SU-DHL-6 (cell line): Measurements from ENCODE around the gene FYCO1.

Experiments used
- H2AFZ ChIP-seq: fragments of 200-600 bp; sonication (generic); 2 replicates; pipeline ENCODE4 v1.6.1; 2014; ENCODE audit warnings: low read depth, mild to moderate bottlenecking, moderate library complexity, mixed read lengths, antibody characterized with exemption, low read length; ENCODE audit not compliant: severe bottlenecking
- H3F3A ChIP-seq: fragments of 200-600 bp; shearing (Covaris generic); 2 replicates; pipeline ENCODE4 v1.6.0; 2016; ENCODE audit warnings: antibody characterized with exemption, mild to moderate bottlenecking; ENCODE audit not compliant: insufficient read depth
- H3K27ac ChIP-seq: fragments of 200-600 bp; sonication (generic); 2 replicates; pipeline ENCODE4 v1.5.1; 2016; ENCODE audit warnings: low read depth, mild to moderate bottlenecking, low read length, moderate library complexity, mixed read lengths
- H3K27me3 ChIP-seq: fragments of 200-600 bp; sonication (generic), shearing (Covaris generic); 2 replicates; pipeline ENCODE4 v1.6.0; 2014; ENCODE audit warnings: mild to moderate bottlenecking, low read length
- H3K36me3 ChIP-seq: fragments of 200-600 bp; sonication (generic); 2 replicates; pipeline ENCODE4 v1.6.1; 2014; ENCODE audit warnings: mild to moderate bottlenecking, low read length, mixed read lengths
- H3K4me2 ChIP-seq: fragments of 300-600, 200-600 bp; shearing (Covaris generic), sonication (generic); 2 replicates; pipeline ENCODE4 v1.6.0; 2014; ENCODE audit warnings: low read length, low read depth, mild to moderate bottlenecking; ENCODE audit not compliant: poor library complexity, severe bottlenecking
- H3K4me3 ChIP-seq: fragments of 200-600 bp; sonication (generic); 2 replicates; pipeline ENCODE4 v1.5.1; 2014; ENCODE audit warnings: antibody characterized with exemption, low read length, mild to moderate bottlenecking, mixed read lengths; ENCODE audit not compliant: insufficient read depth, poor library complexity, severe bottlenecking
- H3K79me2 ChIP-seq: fragments of 200-600 bp; sonication (generic); 2 replicates; pipeline ENCODE4 v1.6.1; 2014; ENCODE audit warnings: mild to moderate bottlenecking, low read length, moderate library complexity; ENCODE audit not compliant: insufficient read depth
- H3K9ac ChIP-seq: fragments of 200-600 bp; sonication (generic); 2 replicates; pipeline ENCODE4 v1.7.0; 2014; ENCODE audit warnings: mild to moderate bottlenecking, low read length
- H3K9me2 ChIP-seq: fragments of 200-600 bp; sonication (generic); replicated peaks from 2 replicates; pipeline ENCODE4 v1.6.1; 2014; ENCODE audit warnings: low read length; ENCODE audit not compliant: insufficient read depth
- H3K9me3 ChIP-seq: fragments of 200-600 bp; sonication (generic); 2 replicates; pipeline ENCODE4 v1.6.1; 2014; ENCODE audit warnings: low read length, mixed read lengths; ENCODE audit not compliant: insufficient read depth
- H4K20me1 ChIP-seq: fragments of 200-600 bp; sonication (generic); 2 replicates; pipeline ENCODE4 v1.6.1; 2014; ENCODE audit warnings: low read depth, mild to moderate bottlenecking, antibody characterized with exemption, low read length, moderate library complexity, mixed read lengths
- EZH2phosphoT487 ChIP-seq: fragments of 200-600 bp; sonication (generic), shearing (Covaris generic); conservative IDR thresholded peaks from 2 replicates; pipeline ENCODE4 v1.6.1; 2018; ENCODE audit warnings: mild to moderate bottlenecking, antibody characterized with exemption, low read length, moderate library complexity, mixed read lengths
- TF ChIP-seq, protein P1 (sequence below): fragments of 200-600 bp; sonication (generic); IDR thresholded peaks from one replicate; pipeline ENCODE4 v1.5.1; 2017; ENCODE audit warnings: antibody characterized with exemption, mild to moderate bottlenecking, low read length, moderate library complexity; ENCODE audit not compliant: insufficient read depth, poor library complexity, severe bottlenecking

Gene FYCO1

DNA sequence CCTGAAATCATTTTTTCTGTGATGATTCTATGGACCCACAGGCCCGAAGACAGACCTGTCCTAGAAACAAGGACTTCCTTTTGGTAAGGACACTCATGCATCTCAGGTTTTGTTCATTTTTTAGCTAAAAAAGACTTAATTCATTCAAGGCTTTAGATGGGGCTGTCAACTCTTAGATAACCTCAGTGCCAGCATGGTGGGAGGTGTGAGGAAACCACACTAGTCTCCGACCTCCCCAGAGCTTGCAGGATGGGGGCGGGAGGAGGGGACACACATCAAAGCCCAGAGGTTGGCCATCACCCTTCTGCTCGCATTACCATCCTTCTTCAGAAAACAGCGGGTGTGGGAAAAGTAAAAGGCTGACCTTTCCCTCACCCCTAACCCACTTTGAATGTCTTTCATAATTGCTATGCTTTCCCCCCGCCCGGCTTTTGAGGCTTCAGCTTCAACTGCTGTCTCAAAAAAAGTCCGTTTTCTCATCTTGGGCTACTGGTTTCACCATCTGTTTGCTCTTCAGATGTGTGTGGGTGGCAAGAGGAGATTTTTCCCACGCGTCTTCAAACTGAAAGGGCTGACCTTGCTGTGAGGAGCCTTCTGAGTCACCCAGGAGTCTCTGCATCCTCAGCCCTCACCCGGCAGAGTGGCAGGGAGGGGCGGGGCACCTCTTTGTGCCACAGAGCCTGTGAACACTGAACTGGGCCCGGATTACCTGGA lies 79.9 kb downstream of the FYCO1 start:
- H3K9ac ChIP-seq, result no peak overlapping the region
- no peak overlapping the region for H3K27ac ChIP-seq
- no peak overlapping the region for H3K4me3 ChIP-seq

DNA sequence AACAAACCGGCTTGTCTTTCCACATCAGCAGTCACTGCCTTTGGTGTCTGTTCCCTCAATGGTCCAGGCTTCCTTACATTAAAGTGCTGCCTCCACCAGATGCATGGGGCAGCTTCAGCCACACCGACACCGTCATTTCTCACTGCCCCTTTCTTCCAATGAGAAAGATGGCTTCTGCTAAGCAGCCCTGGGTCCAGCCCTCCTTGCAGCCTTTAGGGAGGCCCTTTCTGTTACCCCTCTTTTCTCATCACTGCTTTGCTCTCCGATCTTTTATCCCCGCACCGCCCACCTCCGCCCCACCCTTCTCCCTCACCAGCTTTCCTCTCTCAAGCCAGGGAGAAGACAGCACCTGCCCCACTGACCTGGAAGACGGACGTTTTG lies 80.6 kb downstream of the FYCO1 start:
- Histone ChIP-seq H3K9me2 (no peaks in the 10 kb centered on the region), H3K9me3 (no peaks in the 10 kb centered on the region), H3K4me3 (no peak overlapping the region), H3F3A (no peaks in the 10 kb centered on the region), H4K20me1 (no peaks in the 10 kb centered on the region), H3K9ac (no peak overlapping the region), H3K4me2 (no peak overlapping the region), H3K27ac (no peak overlapping the region), H3K36me3 (no peaks in the 10 kb centered on the region), H3K27me3 (no peaks in the 10 kb centered on the region), H3K79me2 (no peaks in the 10 kb centered on the region), H2AFZ (no peak overlapping the region)
- TF ChIP-seq, protein P1, sequence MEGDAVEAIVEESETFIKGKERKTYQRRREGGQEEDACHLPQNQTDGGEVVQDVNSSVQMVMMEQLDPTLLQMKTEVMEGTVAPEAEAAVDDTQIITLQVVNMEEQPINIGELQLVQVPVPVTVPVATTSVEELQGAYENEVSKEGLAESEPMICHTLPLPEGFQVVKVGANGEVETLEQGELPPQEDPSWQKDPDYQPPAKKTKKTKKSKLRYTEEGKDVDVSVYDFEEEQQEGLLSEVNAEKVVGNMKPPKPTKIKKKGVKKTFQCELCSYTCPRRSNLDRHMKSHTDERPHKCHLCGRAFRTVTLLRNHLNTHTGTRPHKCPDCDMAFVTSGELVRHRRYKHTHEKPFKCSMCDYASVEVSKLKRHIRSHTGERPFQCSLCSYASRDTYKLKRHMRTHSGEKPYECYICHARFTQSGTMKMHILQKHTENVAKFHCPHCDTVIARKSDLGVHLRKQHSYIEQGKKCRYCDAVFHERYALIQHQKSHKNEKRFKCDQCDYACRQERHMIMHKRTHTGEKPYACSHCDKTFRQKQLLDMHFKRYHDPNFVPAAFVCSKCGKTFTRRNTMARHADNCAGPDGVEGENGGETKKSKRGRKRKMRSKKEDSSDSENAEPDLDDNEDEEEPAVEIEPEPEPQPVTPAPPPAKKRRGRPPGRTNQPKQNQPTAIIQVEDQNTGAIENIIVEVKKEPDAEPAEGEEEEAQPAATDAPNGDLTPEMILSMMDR, result no peak
- TF ChIP-seq EZH2phosphoT487, result no peak

More for the DNA sequence above, 79.9 kb downstream of the FYCO1 start:
- Histone ChIP-seq H3K27me3 (no peaks in the 10 kb centered on the region), H3K9me2 (no peaks in the 10 kb centered on the region), H2AFZ (no peak overlapping the region), H3K79me2 (no peaks in the 10 kb centered on the region), H3K36me3 (no peaks in the 10 kb centered on the region), H4K20me1 (no peaks in the 10 kb centered on the region), H3K9me3 (no peaks in the 10 kb centered on the region), H3F3A (no peaks in the 10 kb centered on the region), H3K4me2 (no peak overlapping the region)
- TF ChIP-seq, protein P1, result no peak
- TF ChIP-seq EZH2phosphoT487, result no peak

- Histone ChIP-seq H3K9me2 (no peaks in the 10 kb centered on the region), H3K4me3 (no peak overlapping the region), H3K27me3 (no peaks in the 10 kb centered on the region), H3K9me3 (no peaks in the 10 kb centered on the region), H2AFZ (no peak overlapping the region), H3K36me3 (no peaks in the 10 kb centered on the region), H3K79me2 (no peaks in the 10 kb centered on the region), H3F3A (no peaks in the 10 kb centered on the region), H3K4me2 (no peak overlapping the region), H4K20me1 (no peaks in the 10 kb centered on the region), H3K9ac (no peak overlapping the region), H3K27ac (no peak overlapping the region)
- TF ChIP-seq EZH2phosphoT487, result no peak
- TF ChIP-seq, protein P1, result no peak
Measured at GRCh38 chr3:45914362-45915058, 81.1 kb downstream of the FYCO1 start.
